Kidney (tissue), 14 donors: ENCODE results near the gene NSMF. TPM values are rescaled to one million over a fixed set of nuclear protein-coding genes. Genes with fewer than 3 reads are reported as not detected.
A peak's percentile ranks its signal among the peaks of the same experiment; 100 is the strongest.

Experiments
- DNase-seq, 5 donors: peaks; one replicate each; pipeline ENCODE4 v3.0.0-alpha.2; 2013 to 2020
- FAIRE-seq: peaks from 2 replicates; lab custom pipeline; 2012; peaks lifted over from hg19 to GRCh38; lab: Jason Lieb, UNC
- H3K27ac ChIP-seq, 2 donors: one replicate each; pipeline ENCODE4 v1.7.0; 2013; ENCODE audit warnings: low read depth in 2 of 2, low read length in 2 of 2, inconsistent platforms in 1 of 2
- H3K27me3 ChIP-seq: one replicate; pipeline ENCODE4 v1.7.1; 2013; ENCODE audit warnings: low read length, inconsistent platforms; ENCODE audit not compliant: control insufficient read depth, insufficient read depth
- H3K36me3 ChIP-seq, 3 donors: one replicate each; pipeline versions ENCODE4 v1.7.0 to v1.7.1; 2013; ENCODE audit warnings: low read length in 3 of 3, control low read depth in 1 of 3, inconsistent platforms in 1 of 3; ENCODE audit not compliant: insufficient read depth in 3 of 3, control insufficient read depth in 2 of 3
- H3K4me1 ChIP-seq, 3 donors: one replicate each; pipeline versions ENCODE4 v1.7.0 to v1.7.1; 2013; ENCODE audit warnings: low read length in 3 of 3, inconsistent platforms in 1 of 3, low read depth in 1 of 3; ENCODE audit not compliant: control insufficient read depth in 2 of 3, insufficient read depth in 2 of 3
- H3K4me3 ChIP-seq, 3 donors: one replicate each; pipeline versions ENCODE4 v1.7.0 to v1.8.1; 2013; ENCODE audit warnings: low read length in 3 of 3, control low read depth in 1 of 3, inconsistent platforms in 1 of 3
- H3K9ac ChIP-seq, 3 donors: one replicate each; pipeline versions ENCODE4 v1.7.0 to v1.7.1; 2013; ENCODE audit warnings: low read length in 3 of 3, control low read depth in 1 of 3, inconsistent platforms in 1 of 3
- H3K9me3 ChIP-seq, 3 donors: one replicate each; pipeline versions ENCODE4 v1.7.0 to v1.7.1; 2013; ENCODE audit warnings: low read length in 3 of 3, control low read depth in 1 of 3, inconsistent platforms in 1 of 3; ENCODE audit not compliant: control insufficient read depth in 2 of 3, insufficient read depth in 1 of 3
- intact Hi-C: fragments of 100-400 bp; cut with DNase I; formaldehyde crosslinking; loops from one replicate; pipeline ENCODE4 v1.11.1; 2022
- polyA plus RNA-seq: library from polyadenylated mRNA; stranded (reverse); fragments of 350-450 nt; fragmentation: Illumina TruSeq; extraction: RNeasy Lipid Tissue Mini Kit (QIAGEN cat#74804); gene quantifications from one replicate; pipeline ENCODE4 v1.2.3, GENCODE V29; 2014; ENCODE audit warnings: low read depth, low replicate concordance; ENCODE audit not compliant: insufficient read depth
- total RNA-seq: library from RNA; stranded (reverse); fragmentation: NEBNext Ultra II Directional; extraction: Animal tissue kit (Norgen Biotek cat#: 25700); gene quantifications from one replicate; pipeline ENCODE4 v1.2.1, GENCODE V29; 2021
- TF ChIP-seq, protein P1 (sequence below): IDR thresholded peaks from 3 replicates; pipeline ENCODE4 v1.5.1; 2012; ENCODE audit warnings: mild to moderate bottlenecking, moderate library complexity, borderline replicate concordance; ENCODE audit not compliant: insufficient read depth; ENCODE audit errors: extremely low read depth
- donor health status: control.
- donor health status: control.
- donor health status: control.
- donor health status: control.
- donor health status: control.
- donor health status: DM: yes; HTN: yes; CAD: no.
- donor health status: Normal renal cell carcinoma (clear cell type).

NSMF gene
- total and polyA plus RNA-seq, 2 donors from 2014 or later, result 32.7 to 49.5 TPM

DNA sequence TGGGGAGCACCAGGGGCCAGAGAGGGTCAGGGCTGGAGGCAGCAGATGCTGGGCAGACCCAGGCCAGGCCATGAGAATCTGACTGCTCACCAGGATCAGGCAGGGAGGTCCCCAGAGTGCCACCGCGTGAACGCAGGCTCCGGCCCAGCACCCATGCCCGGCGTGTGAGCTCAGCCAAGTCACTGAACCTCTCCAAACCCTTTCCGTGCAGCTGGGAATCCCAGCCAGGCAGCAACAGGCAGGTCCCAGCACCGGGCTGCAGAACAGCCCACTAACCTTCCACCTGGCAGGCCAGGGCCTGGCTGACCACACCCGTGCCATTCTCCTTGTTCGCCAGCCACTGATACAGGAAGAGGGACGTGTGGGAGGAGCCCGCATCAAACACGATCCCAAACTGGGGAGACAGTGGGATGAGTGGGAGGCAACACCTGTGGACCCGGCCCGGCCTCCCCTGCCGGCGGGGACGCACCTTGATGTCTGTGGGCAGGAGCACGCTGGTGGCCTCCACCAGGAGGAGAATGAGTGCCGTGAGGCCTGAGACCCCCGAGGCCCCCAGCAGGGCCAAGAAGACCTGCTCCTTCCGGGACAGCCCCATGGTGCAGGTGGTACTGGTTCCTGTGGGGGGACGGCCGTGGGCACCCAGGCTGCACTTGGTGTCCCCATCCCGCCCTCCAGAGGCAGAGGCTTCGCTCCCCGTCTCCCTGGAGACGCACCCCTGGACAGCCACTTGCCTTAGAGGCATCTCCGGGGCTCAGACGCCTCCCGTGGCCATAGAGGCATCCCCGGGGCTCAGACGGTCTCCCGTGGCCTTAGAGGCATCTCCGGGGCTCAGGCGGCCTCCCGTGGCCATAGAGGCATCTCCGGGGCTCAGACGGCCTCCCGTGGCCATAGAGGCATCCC, 21.2 kb downstream of the NSMF start:
- no peak overlapping the region for H3K9ac ChIP-seq
- H3K4me3 ChIP-seq, result no peak overlapping the region
- H3K9me3 ChIP-seq, result no peaks in the 10 kb centered on the region
- no peaks in the 10 kb centered on the region for H3K36me3 ChIP-seq
- FAIRE-seq, result no peak
- intact Hi-C loops, result no loop called here
- TF ChIP-seq, protein P1, sequence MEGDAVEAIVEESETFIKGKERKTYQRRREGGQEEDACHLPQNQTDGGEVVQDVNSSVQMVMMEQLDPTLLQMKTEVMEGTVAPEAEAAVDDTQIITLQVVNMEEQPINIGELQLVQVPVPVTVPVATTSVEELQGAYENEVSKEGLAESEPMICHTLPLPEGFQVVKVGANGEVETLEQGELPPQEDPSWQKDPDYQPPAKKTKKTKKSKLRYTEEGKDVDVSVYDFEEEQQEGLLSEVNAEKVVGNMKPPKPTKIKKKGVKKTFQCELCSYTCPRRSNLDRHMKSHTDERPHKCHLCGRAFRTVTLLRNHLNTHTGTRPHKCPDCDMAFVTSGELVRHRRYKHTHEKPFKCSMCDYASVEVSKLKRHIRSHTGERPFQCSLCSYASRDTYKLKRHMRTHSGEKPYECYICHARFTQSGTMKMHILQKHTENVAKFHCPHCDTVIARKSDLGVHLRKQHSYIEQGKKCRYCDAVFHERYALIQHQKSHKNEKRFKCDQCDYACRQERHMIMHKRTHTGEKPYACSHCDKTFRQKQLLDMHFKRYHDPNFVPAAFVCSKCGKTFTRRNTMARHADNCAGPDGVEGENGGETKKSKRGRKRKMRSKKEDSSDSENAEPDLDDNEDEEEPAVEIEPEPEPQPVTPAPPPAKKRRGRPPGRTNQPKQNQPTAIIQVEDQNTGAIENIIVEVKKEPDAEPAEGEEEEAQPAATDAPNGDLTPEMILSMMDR, result no peak
- H3K27me3 ChIP-seq, result no peaks in the 10 kb centered on the region
- peaks cover 0 to 7% (median 0%) of the 10 kb centered on the region in 3 donors for H3K4me1 ChIP-seq
- no peak overlapping the region for H3K27ac ChIP-seq
- DNase-seq, result peak in 1 of 5 donors; percentile 80

DNA sequence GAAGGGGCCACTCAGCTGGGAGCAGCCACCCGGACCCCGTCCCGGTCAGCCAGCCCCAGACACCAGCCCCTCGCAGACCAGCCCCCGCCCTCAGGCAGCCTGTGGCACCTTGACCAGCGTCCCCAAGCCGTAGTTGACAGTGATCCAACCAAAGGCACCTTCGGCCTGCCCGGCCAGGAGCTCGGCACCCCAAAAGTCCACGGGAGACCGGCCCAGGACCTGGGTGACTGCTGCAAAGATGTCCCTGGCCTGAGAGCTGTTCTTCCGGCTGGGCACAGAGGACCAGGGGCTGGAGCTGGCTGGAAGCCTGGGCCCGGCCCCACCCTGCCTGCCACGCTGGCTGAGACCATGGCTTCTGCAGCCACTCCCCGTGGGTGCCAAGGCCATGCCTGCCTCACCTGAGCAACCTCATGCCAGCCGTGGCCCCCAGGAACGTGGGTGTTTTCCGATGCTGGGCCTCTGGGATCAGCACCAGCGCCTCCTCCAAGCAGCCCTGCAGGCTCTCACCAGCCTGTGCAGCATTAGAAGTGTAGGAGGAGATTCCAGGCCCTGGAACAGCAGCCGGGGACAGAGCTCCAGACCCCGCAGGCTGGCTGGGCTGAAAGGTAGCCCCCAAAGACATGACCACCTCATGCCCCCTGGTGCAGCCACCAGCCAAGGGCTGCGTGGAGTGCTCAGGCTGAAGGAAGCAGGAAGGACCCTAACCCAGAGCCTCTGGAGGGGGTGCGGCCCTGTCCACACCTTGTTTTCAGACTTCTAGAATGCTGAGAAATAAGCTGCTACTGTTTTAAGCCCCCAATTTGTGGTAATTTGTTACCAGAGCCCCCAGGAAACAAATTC, 22.2 kb downstream of the NSMF start:
- DNase-seq, result peak in 1 of 5 donors; percentile 82
- no peaks in the 10 kb centered on the region for H3K36me3 ChIP-seq
- peak overlapping the region in 1 of 2 donors; percentile 56 for H3K27ac ChIP-seq
- no peak overlapping the region for H3K4me3 ChIP-seq
- H3K4me1 ChIP-seq, result peaks cover 0 to 7% (median 0%) of the 10 kb centered on the region in 3 donors
- TF ChIP-seq, protein P1, result no peak
- no peak for FAIRE-seq
- H3K9me3 ChIP-seq, result no peaks in the 10 kb centered on the region
- H3K27me3 ChIP-seq, result no peaks in the 10 kb centered on the region
- intact Hi-C loops, result no loop called here
- no peak overlapping the region for H3K9ac ChIP-seq

DNA sequence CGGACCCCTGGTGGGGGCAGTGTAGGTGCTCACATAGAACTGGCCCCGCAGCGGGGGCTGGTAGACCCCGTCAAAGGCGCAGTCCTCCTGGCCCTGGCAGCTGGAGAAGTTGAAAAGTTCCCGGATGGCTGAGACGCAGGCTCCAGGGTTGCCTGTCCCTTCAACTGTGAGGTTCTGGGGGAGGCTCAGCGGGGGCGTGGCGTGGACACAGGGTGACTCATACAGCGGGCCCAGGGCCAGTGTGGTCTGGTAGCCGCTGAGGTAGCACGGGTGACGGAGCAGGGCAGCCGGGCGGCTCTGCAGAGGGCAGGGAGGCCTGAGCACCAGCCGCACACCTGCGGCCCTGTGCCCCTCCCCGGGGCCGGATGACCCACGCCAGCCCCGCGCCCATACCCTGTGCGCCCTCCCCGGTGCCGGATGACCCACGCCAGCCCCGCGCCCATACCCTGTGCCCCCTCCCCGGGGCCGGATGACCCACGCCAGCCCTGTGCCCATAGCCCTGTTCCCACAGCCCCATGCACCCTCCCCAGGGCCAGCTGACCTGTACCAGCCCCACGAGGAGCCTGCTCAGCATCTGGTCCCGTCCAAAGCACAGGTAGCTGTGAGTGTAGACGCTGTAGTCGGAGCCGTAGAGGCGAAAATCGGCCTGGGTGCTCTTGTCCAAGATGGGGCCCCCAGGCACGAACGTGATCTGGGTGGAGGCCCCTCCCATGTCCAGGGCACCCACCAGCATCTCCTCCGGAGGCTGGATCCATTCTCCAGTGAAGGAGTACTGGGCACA, 23.0 kb downstream of the NSMF start:
- no peaks in the 10 kb centered on the region for H3K36me3 ChIP-seq
- intact Hi-C loops, result no loop called here
- peak in 4 of 5 donors; percentile 53 to 96 (median 74) for DNase-seq
- no peaks in the 10 kb centered on the region for H3K9me3 ChIP-seq
- no peak for FAIRE-seq
- peaks cover 0 to 7% (median 0%) of the 10 kb centered on the region in 3 donors for H3K4me1 ChIP-seq
- H3K4me3 ChIP-seq, result no peak overlapping the region
- H3K9ac ChIP-seq, result peak overlapping the region in 1 of 3 donors; percentile 51
- TF ChIP-seq, protein P1, result no peak
- H3K27ac ChIP-seq, result peak overlapping the region; percentile 61 to 71
- H3K27me3 ChIP-seq, result no peaks in the 10 kb centered on the region
